NB4 (cell line): ENCODE results near the gene SIL1.

Experiments used
- DNase-seq: peaks from one replicate; pipeline ENCODE4 v3.0.0; 2010; ENCODE audit warnings: low read depth
- H3K4me3 ChIP-seq: one replicate; pipeline ENCODE4 v1.5.1; 2011; ENCODE audit warnings: mild to moderate bottlenecking, low read depth, low read length, moderate library complexity
- MYC ChIP-seq: IDR thresholded peaks from 2 replicates; pipeline ENCODE4 v1.6.1; 2011; ENCODE audit warnings: low read depth, low read length
- POLR2A ChIP-seq: IDR thresholded peaks from 2 replicates; pipeline ENCODE4 v1.6.1; 2011; ENCODE audit warnings: mild to moderate bottlenecking; ENCODE audit not compliant: insufficient read length; ENCODE audit errors: extremely low read depth
- TF ChIP-seq, protein P1 (sequence below): IDR thresholded peaks from 2 replicates; pipeline ENCODE4 v1.6.1; 2011; ENCODE audit warnings: low read depth, low read length
- TF ChIP-seq, protein P2 (sequence below): IDR thresholded peaks from one replicate; pipeline ENCODE4 v1.5.1; 2012; ENCODE audit warnings: low read depth, low read length

Gene SIL1

DNA sequence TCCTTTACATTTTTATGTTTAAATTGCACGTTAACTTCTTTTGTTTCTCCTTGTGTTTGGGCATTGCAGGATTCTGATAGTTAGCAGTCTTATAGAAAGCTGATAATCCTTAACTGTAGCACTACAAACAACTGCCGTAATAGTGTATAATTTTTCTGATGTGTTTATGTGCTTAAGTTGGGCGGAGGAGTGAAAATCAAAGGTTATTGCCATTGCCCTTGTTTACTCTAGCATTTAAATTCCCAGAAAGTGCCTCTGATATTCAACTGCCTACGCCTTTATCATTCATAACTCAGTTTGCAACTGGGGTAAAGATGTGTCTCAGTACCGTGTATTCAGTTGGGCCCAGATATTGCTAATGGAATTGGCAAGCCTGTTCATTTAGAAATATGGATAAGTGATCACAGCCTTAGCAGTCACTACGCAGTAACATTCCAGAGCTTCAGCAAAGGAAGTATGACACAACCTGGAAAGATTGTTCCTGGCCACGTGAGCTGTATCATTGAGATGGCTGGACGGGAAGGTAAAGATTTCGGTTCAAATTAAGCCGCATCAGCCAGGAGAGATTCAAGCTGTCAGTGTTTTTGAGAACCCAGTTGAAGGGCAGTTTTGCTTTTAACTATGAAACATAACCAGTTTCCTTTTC, 294.9 kb downstream of the SIL1 start:
- no peak overlapping the region for H3K4me3 ChIP-seq
- no peak for DNase-seq
- TF ChIP-seq POLR2A (no peak), MYC (no peak)
- TF ChIP-seq, protein P1, sequence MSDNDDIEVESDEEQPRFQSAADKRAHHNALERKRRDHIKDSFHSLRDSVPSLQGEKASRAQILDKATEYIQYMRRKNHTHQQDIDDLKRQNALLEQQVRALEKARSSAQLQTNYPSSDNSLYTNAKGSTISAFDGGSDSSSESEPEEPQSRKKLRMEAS, result no peak
- TF ChIP-seq, protein P2, sequence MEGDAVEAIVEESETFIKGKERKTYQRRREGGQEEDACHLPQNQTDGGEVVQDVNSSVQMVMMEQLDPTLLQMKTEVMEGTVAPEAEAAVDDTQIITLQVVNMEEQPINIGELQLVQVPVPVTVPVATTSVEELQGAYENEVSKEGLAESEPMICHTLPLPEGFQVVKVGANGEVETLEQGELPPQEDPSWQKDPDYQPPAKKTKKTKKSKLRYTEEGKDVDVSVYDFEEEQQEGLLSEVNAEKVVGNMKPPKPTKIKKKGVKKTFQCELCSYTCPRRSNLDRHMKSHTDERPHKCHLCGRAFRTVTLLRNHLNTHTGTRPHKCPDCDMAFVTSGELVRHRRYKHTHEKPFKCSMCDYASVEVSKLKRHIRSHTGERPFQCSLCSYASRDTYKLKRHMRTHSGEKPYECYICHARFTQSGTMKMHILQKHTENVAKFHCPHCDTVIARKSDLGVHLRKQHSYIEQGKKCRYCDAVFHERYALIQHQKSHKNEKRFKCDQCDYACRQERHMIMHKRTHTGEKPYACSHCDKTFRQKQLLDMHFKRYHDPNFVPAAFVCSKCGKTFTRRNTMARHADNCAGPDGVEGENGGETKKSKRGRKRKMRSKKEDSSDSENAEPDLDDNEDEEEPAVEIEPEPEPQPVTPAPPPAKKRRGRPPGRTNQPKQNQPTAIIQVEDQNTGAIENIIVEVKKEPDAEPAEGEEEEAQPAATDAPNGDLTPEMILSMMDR, result no peak

DNA sequence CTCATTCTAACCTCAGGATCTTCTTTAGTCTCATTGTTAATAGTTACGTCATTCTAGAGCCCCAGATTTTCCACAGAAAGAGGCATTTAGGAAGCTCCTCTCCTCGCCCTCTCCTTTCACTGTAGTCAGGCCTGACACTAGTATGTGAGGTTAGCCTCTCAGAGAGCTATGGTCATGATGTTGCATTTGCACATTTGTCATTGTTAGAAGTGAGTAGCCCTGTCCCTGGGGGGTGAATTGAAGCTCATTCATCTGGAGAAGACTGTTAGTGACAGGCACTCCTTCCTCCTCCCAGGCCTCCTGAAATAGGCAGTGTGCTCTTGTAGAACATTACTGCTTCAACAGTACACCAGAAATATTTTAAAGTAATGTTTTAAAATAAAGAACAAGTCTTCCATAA, 296.5 kb downstream of the SIL1 start:
- DNase-seq, result peak; percentile 4
- no peak overlapping the region for H3K4me3 ChIP-seq
- TF ChIP-seq POLR2A, result no peak
- TF ChIP-seq, protein P1, result no peak
- no peak for TF ChIP-seq MYC
- TF ChIP-seq, protein P2, result no peak

DNA sequence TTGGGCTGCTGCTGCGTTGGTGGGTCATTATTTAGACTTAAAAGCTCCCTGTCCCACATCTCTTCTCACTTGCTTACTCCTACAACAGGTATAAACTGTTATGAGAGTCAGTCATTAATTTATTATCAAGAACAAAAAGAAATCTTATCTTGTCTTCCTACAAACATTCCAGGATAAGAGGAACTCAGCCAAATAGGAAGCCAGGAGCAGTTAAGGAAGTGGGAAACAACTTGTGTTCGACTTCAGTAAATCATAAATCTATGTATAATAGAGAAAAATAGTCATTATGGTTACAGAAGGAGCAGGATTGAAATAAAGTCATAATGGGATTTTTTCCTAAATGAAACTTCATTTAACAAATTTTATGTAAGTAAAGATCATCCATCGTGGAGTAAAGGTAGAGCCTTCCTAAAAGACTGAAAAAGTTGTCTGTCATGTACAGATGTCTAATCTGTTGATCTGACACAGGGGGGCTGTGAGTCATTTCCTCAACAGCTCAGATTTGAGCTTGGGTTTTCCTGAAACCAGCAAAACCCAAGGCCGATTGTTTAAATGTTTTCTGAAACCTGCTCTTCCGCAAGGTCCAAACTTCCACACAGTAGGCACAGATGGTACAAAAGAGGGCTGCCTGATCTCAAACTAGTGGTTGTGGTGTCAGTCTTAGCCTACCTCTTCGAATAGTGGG, 297.7 kb downstream of the SIL1 start:
- H3K4me3 ChIP-seq, result no peak overlapping the region
- DNase-seq, result peak; percentile 6
- TF ChIP-seq, protein P2, result no peak
- TF ChIP-seq, protein P1, result no peak

DNA sequence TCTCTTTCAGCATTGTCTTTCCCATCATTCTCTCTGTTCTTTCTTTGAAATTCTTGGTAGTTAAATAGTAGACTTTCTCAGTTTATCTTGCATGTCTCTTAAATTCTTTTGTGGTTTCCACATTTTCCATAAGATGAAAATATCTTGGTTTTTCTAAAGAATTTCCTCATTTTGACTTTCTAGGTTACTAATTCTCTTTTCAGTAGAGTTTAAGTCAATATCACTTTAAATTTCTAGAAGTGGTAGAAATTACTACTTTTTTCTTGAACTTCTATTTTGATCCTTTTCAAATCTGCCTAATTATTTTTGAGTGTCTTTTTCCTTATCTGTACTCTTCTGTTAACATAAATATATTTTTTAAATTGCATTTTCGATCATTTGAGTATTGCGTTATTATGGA, 299.4 kb downstream of the SIL1 start:
- no peak for DNase-seq
- H3K4me3 ChIP-seq, result no peak overlapping the region
- TF ChIP-seq POLR2A (no peak), MYC (no peak)
- TF ChIP-seq, protein P2, result no peak
- TF ChIP-seq, protein P1, result no peak

DNA sequence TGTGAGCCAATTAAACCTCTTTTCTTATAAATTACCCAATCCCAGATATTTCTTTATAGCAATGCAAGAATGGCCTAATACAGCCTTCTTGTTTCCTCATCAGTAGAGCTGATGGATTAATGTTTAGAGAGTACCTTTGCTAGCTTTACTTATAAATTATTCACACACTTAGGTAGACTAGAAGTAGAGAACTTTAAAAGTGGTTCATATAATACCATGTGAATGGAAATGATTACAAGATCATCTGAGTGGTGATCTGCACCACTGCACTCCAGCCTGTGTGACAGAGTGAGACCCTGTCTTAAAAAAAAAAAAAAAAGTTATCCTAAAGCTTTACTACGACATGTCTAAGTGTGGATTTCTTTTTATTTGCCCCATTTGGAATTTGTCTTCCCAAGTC, 299.9 kb downstream of the SIL1 start:
- no peak for DNase-seq
- H3K4me3 ChIP-seq, result no peak overlapping the region
- TF ChIP-seq POLR2A (no peak), MYC (no peak)
- TF ChIP-seq, protein P2, result no peak
- TF ChIP-seq, protein P1, result no peak
